Chondrocyte (in vitro differentiated cells): ENCODE data around the gene TMEM203. TPM values are rescaled to one million over a fixed set of nuclear protein-coding genes. Genes with fewer than 3 reads are reported as not detected.

Experiments used
- DNase-seq: peaks from one replicate; pipeline ENCODE4 v3.0.0; 2021; ENCODE audit warnings: mixed read lengths, low spot score
- H3K27ac Mint-ChIP-seq: one replicate; pipeline ENCODE4 v1.8.0; 2021; ENCODE audit warnings: mild to moderate bottlenecking, moderate library complexity, mixed read lengths; ENCODE audit not compliant: unreplicated experiment
- H3K27me3 Mint-ChIP-seq: 2 replicates; pipeline ENCODE4 v1.8.0; 2021; ENCODE audit warnings: low read depth, mixed read lengths
- H3K36me3 Mint-ChIP-seq: 2 replicates; pipeline ENCODE4 v1.8.0; 2021; ENCODE audit warnings: low read depth, mixed read lengths
- H3K4me1 Mint-ChIP-seq: 2 replicates; pipeline ENCODE4 v1.8.0; 2021; ENCODE audit warnings: low read depth, mild to moderate bottlenecking, mixed read lengths
- H3K4me3 Mint-ChIP-seq: one replicate; pipeline ENCODE4 v1.8.0; 2021; ENCODE audit warnings: mild to moderate bottlenecking, moderate library complexity, mixed read lengths; ENCODE audit not compliant: unreplicated experiment
- H3K9me3 Mint-ChIP-seq: 2 replicates; pipeline ENCODE4 v1.8.0; 2021; ENCODE audit warnings: low read depth, mixed read lengths
- total RNA-seq: library from RNA; stranded (reverse); gene quantifications from 3 replicates; pipeline ENCODE4 v1.2.1, GENCODE V29; 2021
- TF ChIP-seq, protein P1 (sequence below): fragments of 200-600 bp; sonication (generic); IDR thresholded peaks from 2 replicates; pipeline ENCODE4 v1.5.0; 2021; ENCODE audit warnings: antibody characterized with exemption, mild to moderate bottlenecking, moderate library complexity

The TMEM203 gene
- total RNA-seq, 1 donor from 2014 or later: 34.9 TPM

GRCh38 chr9:137182836-137183235 is 22.6 kb downstream of the TMEM203 start:
- Mint-ChIP-seq H3K27me3 (no peaks in the 10 kb centered on the region), H3K4me3 (no peak overlapping the region), H3K9me3 (no peaks in the 10 kb centered on the region), H3K4me1 (peaks cover 17% of the 10 kb centered on the region), H3K36me3 (peaks cover 15% of the 10 kb centered on the region), H3K27ac (no peak overlapping the region)
- TF ChIP-seq, protein P1, sequence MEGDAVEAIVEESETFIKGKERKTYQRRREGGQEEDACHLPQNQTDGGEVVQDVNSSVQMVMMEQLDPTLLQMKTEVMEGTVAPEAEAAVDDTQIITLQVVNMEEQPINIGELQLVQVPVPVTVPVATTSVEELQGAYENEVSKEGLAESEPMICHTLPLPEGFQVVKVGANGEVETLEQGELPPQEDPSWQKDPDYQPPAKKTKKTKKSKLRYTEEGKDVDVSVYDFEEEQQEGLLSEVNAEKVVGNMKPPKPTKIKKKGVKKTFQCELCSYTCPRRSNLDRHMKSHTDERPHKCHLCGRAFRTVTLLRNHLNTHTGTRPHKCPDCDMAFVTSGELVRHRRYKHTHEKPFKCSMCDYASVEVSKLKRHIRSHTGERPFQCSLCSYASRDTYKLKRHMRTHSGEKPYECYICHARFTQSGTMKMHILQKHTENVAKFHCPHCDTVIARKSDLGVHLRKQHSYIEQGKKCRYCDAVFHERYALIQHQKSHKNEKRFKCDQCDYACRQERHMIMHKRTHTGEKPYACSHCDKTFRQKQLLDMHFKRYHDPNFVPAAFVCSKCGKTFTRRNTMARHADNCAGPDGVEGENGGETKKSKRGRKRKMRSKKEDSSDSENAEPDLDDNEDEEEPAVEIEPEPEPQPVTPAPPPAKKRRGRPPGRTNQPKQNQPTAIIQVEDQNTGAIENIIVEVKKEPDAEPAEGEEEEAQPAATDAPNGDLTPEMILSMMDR: no peak
- DNase-seq: no peak

- Mint-ChIP-seq H3K4me1 (peaks cover 6% of the 10 kb centered on the region), H3K27ac (no peak overlapping the region), H3K36me3 (peaks cover 19% of the 10 kb centered on the region), H3K9me3 (no peaks in the 10 kb centered on the region), H3K27me3 (no peaks in the 10 kb centered on the region), H3K4me3 (no peak overlapping the region)
- TF ChIP-seq, protein P1: no peak
- DNase-seq: no peak
Measured at GRCh38 chr9:137181680-137182079, 23.8 kb downstream of the TMEM203 start.

GRCh38 chr9:137180491-137180890 is 25.0 kb downstream of the TMEM203 start:
- Mint-ChIP-seq H3K27ac (no peak overlapping the region), H3K27me3 (no peaks in the 10 kb centered on the region), H3K9me3 (no peaks in the 10 kb centered on the region), H3K4me3 (no peak overlapping the region), H3K4me1 (no peaks in the 10 kb centered on the region), H3K36me3 (peaks cover 19% of the 10 kb centered on the region)
- TF ChIP-seq, protein P1: no peak
- no peak for DNase-seq

DNA sequence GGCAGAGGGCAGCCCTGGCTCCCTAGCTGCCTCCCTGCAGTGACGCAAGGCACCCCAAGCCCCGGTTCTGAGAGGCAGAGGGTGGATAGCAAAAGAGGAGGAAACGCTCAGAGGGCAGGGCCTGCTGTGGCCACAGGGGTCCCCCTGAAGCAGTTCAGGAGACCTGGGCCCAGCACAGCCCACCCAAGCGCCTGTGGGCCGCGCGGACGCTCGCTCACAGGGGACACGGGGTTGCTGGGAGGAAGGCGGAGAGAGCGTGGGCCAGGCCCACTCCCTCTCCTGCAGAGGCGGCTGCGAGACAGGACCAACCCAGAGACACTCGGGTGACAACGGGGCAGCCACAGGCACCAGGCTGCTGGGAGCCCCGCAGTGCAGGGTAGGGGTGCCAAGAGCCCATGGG is 25.7 kb downstream of the TMEM203 start:
- DNase-seq: no peak
- no peaks in the 10 kb centered on the region for H3K4me1 Mint-ChIP-seq
- no peaks in the 10 kb centered on the region for H3K9me3 Mint-ChIP-seq
- TF ChIP-seq, protein P1: no peak
- peaks cover 18% of the 10 kb centered on the region for H3K36me3 Mint-ChIP-seq
- no peak overlapping the region for H3K27ac Mint-ChIP-seq
- H3K27me3 Mint-ChIP-seq: no peaks in the 10 kb centered on the region
- no peak overlapping the region for H3K4me3 Mint-ChIP-seq

DNA sequence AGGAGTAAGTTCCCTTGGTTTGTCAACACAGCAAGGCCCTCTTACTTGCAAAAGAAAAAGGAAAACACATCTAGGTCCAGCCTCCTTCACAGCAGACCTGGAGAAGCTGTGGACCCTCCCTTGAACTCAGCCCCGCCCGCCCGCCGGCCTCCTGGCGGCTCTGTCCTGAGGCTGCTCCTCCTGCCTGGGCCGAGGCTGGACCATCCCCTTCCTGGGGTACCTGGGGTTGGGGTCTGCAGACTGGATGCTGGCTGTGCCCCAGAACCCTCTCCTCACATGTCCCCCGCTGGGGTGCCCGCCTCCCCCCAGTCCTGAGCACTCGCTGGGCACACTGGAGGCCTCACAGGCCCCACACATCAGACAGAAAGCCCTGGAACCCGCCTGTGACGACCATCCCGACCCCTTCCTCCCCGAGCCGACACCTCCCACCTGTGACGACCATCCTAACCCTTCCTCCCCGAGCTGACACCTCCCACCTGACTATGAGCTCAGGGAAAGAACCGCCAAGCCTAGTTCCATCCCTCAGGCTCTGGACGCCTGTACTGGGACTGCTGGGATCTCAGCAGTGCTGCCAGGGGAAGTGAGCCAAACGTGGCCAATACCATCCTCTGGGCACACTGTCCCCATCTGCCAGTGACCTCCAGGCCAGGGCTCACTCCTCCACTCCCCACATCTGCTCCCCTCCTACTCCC is 26.4 kb downstream of the TMEM203 start:
- Mint-ChIP-seq H3K27me3 (no peaks in the 10 kb centered on the region), H3K4me1 (no peaks in the 10 kb centered on the region), H3K36me3 (peaks cover 14% of the 10 kb centered on the region), H3K27ac (no peak overlapping the region), H3K4me3 (no peak overlapping the region), H3K9me3 (no peaks in the 10 kb centered on the region)
- DNase-seq: no peak
- TF ChIP-seq, protein P1: no peak
